Cortex of kidney (tissue), 1 donor: ENCODE measurements around the gene PITPNM3.
"Not testable (repeated sequence)": the region's sequence is repeated elsewhere in the genome, so short reads cannot be mapped to it uniquely, and the experiment has no call there.

Experiments used
- DNase-seq: peaks from one replicate; lab custom pipeline; 2025; lab: John Stamatoyannopoulos, UW

PITPNM3 gene

DNA sequence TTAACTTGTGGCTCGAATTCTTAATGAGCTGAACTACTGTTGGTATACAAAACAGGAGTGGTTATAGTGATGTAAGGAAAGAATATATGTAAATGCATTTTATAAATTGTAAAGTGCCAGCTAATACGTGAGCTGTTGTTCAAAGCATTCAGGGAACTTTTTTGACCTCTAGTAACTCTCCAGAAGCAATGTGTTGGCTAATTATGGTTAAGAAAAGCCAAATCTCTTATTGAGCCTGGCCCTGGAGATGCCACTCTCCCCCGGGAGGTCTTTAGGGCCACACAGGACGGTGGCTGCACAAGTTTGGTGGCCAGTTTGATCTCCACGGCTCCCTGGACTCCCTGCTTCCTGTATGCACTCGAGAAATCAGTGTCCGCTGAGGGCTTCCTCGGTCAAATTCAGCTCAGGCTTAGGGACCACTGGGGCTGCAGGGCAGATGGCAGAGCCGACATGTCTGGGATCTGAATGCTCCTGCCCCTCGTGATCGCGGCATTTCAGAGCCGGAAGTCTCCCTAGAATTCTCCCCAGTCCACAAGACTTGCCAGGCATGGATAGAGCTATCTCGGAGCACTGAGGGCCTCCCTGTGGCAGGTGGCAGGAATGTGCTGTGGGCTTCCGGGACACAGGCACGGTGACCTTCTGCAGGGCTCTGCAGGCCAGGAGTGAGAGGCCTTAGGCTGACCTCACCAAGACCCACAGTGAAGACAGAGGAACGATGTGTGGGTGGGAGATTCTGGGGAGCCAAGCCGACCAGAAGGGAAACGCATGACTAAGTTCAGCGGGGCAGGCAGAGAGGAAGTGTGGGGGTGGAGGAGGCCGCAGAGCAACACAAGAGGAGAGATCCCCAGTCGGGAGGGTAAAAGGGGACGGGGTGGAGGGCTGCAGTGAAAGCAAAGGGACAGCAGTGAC lies 18.6 kb upstream of the PITPNM3 start:
- no peak for DNase-seq

DNA sequence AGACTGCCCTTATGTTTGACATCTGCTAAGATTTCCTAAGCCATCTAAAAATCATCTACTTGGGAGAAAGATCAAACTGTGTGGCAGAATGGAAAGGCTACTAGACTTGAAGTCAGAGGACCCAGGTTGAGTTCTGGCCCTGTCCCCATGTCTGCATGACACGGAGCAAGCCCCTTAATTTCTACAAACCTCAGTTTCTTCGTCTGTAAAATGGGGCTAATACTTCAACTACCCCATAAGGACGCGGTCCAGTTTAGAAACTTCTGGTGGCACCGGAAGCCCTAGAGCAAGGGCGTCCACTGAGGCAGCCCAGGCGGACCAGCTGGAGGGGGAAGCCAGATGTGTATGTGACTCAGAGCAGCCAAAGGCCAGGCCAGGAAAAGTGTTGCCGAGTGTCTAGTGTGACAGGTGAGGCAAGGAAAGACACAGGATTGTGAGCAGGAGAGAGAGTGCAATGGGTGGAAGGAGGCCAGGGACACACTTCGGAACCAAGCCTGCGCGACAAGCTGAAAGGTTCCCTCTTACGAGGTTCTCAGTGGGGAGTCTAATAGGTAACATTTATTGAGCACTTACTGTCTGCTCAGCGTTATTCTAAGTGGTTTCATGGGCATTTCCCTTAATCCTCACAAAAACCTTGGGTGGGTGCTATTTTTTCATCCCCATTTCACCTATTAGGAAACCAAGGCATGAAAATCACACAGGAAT lies 17.8 kb upstream of the PITPNM3 start:
- DNase-seq = no peak

DNA sequence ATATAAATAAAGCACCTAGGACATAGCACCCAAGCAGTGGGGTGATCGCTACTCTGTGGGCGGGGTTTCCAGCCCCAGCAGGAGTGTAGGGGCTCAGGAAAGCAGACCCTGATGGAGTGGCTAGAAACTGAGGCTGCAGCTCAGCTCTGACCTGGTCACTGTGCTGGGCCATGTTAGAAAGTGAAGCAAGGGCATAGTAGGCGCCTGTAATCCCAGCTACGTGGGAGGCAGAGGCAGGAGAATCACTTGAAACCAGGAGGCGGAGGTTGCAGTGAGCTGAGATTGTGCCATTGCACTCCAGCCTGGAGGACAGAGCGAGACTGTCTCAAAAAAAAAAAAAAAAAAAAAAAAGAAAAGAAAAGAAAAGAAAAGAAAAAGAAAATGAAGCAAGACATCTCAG lies 17.1 kb upstream of the PITPNM3 start:
- DNase-seq = not testable (repeated sequence)

DNA sequence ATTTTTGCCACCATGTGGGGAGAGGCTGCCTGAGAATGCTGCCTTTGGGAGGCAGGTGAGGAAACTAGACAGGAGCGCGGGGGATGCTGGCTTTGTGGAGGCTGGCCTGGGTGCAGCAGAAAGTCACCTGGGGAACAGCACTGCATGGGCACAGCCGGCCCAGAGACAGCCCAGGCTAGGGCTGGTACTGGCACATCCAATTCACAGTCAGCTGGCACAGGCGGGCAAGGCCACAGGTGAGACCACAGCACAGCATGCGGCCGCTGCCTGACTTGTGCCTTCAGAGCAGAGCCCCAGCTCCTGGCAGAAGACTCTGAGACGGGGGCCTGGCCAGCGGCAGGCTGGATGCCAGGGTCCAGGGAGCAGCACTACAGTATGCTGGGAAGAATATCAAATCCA lies 16.6 kb upstream of the PITPNM3 start:
- DNase-seq = no peak

DNA sequence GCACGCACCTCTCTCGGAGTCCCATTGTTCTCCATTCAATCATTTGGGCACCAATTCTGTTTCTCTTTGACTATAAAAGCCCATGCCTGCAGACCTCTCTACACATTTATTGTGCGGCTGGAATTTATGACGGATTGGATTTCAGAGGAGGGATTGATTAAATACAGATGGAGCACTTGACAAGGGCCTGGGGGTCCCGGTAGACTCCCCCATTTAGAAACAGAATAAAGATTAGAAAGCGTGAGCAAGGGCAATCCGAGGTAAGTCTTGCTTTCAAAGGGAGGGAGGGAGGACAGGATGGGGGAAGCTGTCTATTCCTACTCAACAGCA lies 15.1 kb upstream of the PITPNM3 start:
- no peak for DNase-seq

DNA sequence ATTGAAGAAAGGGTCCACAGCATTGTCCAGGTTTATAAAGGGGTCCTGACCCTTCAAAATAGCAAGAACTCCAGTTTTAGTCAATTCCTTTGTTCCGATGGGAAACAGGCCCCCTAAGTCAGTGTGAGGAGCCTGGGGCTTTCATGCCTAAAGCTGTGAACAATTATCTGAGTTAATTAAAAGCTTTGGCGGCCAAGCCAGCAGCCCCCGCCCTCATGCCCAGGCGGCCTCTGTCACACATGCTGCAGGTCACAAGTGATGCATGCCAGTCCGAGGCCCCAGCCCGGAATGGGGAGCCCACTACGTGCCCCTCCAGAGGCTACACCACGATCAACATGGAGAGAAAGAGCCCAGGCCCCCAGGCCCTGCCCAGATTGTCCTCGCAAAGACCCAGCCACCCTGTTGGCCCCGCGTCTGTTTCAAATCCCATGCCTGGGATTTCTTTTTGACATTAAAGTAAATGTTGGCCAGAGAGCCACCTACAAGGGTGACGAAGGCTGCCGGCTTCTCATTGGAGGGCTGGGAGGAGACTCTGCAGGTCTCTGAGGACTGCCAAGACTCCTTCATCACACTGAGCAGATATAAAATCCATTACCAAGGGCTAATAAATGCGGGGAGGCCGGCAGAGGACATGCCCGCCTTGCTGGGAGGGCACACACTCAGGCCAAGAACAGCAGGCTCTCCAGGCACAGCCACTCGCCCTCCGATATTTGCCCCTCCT lies 14.5 kb upstream of the PITPNM3 start:
- DNase-seq = no peak

DNA sequence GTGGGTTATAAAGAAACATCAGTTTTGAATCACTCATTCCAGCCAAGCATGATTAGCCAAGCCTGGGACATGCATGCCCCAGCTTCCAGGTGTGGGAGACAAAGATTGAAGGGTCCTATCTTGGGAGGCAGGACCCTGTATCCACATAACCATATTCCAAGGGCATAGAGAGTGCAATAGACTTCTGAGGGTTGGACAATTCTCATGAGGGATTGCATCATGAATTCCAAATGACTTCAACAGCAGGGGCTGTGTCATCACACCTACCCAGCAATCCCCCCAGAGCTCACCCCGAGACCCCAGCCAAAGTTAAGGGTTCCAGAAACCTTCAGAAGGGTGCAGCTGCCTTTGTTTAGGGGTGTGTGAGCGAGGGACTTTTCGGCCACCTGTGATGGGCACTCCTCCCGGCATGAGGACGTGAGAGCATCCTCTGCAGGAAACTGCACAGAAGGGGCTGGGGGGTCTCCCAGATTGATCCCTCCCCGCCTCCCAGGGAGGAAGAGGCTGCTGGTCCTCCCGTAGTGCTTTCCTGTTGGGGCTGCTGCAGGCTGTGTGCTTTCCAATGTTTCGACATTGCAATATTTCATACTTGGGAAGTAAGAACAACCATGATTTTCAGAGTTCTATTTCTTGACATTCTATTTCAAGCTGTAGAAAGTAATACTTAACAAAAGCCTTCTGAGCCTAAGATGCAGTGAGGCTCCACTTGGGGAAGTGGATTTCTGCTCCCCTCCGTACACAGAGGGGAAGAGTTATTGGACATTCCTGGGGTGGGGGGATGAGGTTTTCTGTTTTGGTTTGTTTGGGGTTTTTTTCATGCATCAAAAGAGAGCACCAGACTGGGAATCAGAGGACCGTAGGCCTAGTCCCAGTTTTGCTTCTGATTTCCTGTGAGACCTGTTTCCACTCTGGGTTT lies 13.3 kb upstream of the PITPNM3 start:
- DNase-seq = no peak

DNA sequence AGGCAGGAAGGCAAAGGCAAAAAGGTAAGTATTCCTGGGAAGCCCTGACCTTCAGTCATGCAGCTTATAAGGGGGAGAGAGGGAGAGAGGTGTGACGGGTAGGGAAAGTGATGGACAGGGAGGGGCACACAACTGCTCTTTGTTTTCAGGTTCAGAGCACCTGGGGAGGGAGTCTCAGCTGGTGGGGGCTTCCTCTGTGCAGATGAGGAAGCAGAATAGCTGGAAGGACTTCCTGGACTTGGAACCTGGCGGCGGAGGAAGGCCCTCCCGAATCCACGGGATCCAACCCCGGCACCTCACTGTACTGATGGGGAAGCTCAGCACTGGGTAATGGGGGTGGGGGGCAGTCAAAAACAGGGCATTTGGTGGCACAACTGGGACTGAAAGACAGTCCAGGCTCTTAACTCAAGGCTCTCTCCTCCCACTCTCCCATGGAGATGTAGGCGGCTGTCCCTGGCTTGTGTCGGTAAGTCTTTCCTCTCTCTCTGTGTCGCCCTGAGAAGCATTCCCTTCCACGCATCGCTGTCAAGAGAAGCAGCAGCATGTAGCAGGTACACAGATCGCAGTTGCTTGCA lies 11.9 kb upstream of the PITPNM3 start:
- DNase-seq = no peak

DNA sequence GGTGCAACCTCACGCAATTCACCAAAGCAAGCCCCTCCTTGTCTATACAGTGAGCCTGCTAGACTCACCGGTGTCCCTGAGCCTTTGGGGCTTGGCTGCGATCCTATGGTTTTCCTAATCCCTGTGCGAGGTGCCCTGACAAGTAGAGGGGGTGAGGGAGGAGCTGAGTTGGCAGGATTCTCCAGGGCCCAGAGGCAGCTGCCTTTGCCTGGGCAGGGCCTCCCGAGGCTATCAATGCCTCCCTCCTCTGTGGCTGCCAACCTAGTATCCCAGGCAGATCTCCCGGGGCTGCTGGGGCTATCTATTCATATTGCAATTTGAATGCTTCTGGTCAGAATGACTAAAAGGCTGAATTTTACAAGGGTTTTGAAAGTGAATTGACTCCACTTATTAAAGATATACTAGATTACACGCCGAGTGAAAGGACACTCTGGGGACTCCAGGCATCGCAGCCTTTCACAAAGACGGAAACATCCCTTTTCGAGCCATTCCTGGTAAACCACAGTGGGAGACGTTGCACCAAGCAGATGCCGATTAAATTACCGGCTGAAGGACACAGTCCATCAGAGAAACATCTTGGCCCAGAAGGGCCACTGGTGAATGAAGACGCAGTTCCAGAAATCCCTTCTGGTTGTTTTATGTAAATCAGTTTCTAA lies 11.3 kb upstream of the PITPNM3 start:
- DNase-seq = no peak

DNA sequence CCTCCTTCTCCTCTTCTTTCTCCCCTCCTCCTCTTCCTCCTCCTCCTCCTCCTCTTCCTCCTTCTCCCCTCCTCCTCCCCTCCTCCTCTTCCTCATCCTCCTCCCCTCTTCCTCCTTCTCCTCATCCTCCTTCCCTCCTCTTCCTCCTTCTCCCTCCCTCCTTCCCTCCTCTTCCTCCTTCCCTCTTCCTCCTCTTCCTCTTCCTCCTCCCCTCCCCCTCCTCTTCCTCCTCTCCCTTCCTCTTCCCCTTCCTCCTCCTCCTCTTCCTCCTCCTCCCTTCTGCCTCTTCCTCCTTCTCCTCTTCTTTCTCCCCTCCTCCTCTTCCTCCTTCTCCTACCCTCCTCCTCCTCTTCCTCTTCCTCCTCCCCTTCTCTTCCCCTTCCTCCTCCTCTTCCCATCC lies 5.1 kb upstream of the PITPNM3 start:
- DNase-seq = no peak

DNA sequence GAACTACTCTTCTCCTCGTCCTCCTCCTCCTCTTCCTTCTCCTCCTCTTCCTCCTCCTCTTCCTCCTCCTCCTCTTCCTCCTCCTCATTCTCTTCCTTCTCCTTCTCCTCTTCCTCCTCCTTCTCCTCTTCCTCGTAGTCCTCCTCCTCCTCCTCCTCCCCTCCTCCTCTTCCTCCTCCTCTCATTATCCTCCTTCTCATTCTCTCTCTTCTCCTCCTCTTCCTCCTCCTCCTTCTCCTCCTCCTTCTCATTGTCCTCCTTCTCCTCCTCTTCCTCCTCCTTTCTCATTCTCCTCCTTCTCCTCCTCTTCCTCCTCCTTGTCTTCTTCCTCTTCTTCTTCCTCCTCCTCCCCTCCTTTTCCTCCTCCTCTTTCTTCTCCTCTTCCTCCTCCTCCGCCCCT lies 4.1 kb upstream of the PITPNM3 start:
- no peak for DNase-seq

DNA sequence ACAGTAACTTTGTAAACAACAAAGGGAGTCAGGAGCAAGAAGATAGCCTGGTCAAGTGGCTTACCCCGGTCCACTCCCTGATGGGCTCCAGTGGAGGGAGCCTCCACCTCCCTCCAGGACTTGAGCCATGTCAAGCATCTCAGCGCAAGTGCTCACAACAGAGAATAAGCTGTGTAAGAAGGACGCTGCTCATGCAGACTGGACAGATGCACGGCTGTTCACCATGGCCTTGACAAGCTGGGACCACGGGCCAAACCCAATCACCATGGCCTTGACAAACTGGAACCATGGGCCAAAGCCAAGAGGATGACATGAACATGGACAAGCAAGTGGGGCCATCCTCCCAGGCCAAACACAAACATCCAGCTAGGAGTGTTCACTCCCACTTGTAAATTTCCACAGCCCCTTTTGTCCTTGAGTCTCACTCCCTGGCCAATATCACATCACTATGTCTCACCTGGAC lies 3.4 kb upstream of the PITPNM3 start:
- DNase-seq = no peak

DNA sequence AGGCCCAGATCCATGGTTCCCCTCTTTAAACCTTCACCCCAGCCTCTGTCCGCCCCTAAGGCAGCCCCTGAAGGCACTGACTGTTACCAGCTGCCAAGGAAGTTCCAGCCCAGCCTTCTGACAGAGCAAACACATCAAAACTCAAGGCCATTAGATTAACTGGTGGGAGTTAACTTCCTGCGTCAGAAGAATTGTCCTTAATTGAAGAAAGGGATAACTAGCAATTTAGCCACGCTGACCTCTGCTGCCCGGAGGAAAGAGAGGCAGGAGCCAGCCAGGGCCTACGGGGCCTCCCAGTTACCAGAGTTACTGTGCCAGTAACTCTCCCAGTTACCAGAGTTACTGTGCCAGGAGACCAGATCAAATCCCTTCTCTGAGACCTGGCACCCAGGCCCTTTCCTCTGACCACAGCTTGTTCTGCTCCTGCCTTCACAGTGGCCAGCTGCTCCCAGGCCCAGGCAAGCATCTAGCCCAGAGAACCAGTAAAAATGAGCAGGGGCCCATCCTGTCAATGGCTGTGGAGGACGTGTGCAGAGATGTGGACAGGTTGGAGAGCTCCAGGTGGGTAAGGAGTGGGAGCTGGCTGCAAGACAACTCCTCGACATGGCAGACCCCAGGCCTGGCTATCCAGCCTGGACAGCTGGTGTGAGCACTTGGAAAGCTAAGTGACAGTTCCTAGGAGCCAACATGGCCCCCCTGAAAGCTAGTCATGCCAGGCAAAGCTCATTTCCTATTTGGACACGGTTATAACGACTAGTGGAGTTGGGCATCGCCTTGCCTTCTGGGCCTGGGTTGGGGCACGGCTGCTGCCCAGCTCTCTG lies 2.8 kb upstream of the PITPNM3 start:
- DNase-seq = no peak

DNA sequence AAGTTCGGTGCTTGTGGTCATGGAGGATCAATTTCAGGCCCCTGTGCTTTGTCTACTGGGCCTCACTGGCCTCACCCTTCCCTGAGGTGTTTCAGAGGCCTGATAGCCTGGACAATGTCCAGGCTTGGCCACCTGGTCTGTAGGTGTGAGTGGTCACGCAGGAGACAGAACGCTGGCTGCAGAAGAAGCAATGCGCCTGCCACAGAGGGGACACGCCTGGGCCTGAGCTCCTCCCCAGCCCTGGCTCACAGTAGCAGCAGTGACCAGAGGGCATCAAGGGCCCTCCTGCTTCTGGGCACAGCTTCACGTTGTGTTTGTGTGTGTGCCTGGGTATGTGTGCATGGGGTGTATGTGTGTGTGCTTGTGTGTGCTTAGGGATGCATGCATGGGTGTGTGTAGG lies 1.9 kb upstream of the PITPNM3 start:
- DNase-seq = no peak

DNA sequence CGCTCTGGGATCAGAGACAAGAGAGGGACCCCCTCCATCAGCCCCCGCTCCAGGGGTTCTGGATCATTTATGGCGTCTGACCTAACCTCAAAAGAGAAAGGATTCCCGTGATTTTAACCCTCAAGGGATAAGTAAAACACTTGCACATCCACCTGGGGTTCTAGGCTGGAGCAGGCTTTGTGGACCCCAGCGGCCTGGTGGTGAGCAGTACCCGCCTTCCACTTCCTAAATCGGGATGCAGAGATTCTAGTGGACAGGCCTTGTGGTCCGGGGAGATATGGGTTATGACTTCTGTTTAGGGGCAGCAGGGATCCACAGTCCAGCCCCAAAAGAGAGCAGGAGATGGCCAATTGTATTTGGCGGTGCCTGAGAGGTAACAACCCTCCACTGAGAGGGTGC lies 684 bp upstream of the PITPNM3 start:
- DNase-seq = no peak

DNA sequence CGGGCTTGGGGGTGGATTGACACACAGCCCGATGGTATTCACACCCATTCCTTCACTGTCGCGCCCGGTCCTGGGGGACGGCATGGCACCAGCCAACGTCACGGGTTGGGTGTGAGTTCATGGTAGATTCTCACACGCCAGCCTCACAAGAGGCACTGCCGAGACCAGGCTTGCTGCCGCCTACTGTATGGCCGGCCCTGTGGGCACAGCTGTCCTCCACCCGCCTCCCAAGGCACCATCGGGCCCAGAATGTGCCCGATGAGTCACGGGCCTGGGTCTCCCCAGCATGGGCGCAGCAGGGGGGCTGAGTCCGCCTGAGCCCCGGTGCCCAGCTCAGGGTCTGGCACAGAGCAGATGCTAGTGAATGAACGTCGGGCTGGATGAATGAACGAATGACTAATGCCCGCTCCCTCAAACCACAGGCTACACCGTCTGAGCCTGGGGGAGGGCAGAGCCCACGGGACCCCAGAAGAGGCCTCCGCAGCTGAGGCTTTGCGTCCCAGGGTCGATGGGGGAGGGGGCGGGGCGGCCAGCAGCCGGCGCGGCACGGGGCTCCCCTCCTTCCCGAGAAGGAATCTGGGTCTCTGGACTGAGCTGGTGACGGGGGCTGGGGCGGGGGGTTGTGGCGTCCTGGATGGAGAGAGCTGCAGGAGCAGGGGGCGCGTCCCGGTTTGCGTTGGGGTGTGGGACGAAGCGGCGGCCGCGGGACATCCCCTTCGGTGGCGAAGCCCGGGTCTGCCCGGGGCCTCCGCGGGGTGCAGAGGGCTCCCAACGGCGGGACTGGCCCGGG lies 829 bp downstream of the PITPNM3 start:
- DNase-seq = no peak

DNA sequence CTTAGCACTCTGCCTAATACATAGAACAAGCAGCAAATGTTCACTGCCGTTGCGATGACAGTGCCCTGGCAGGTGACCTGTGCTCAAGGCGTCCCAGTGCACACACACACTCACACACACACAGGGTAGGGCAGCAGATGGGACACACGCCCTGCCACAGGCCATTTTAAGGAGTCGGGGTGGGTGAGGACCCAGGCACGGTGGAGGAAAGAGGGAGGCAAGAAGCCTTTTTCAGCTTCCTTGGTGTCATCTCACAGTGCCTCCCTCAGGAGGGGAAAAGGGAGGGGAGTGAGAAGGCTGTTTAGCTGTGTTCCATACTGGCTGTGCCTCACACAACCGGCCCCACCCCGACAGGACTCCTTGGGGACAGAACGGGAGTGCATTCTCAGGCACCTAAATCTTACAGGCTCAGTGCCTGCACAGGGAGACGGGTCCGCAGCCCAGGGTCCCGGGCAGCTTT lies 1.5 kb downstream of the PITPNM3 start:
- no peak for DNase-seq

DNA sequence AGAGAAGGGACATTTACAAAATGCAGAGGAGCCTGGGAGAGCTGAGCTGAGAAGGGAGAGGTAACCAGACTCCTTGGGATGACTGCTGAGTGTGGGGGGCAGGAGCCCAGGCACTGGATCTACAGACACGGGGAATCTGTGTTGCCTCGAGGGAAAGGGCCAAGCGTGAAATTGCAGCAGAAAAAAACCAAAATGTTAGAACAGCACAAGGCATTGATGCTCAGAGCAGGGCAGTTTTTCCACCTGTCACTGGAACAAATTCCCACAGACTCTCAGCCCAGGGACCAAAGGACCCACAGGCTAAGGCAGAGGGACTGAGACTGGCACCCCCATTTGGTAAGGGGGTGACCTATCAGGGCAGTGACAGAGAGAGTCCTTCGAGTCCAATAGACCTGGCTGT lies 2.0 kb downstream of the PITPNM3 start:
- no peak for DNase-seq
